Activated CD4-positive, CD25-positive, alpha-beta regulatory T cell treated with anti-CD3 and anti-CD28 coated beads, Interleukin-2, amount 50 U/mL, for 24 hours (primary cell): ENCODE results near the gene APLP2.
"Not testable (repeated sequence)": the region's sequence is repeated elsewhere in the genome, so short reads cannot be mapped to it uniquely, and the experiment has no call there.

Experiments
- ATAC-seq, 2 donors: fragments of 150-1000 bp; cut with Tn5 transposase; one replicate each; pipeline ENCODE4 v1.10.0; 2021; ENCODE audit warnings: mild to moderate bottlenecking in 1 of 2, moderate library complexity in 1 of 2

Gene APLP2

GRCh38 chr11:130061017-130061416, 8.7 kb upstream of the APLP2 start:
- no peak for ATAC-seq

GRCh38 chr11:130062026-130062425, 7.7 kb upstream of the APLP2 start:
- ATAC-seq = no peak

- ATAC-seq = no peak
These were observed 6.2 kb upstream of the APLP2 start for GRCh38 chr11:130063451-130063850.

- no peak for ATAC-seq
These were observed 5.1 kb upstream of the APLP2 start for GRCh38 chr11:130064596-130064995.

- no peak for ATAC-seq
These were observed 3.4 kb upstream of the APLP2 start for GRCh38 chr11:130066338-130066737.

GRCh38 chr11:130068546-130068985, 1.1 kb upstream of the APLP2 start:
- ATAC-seq = no peak

GRCh38 chr11:130068986-130069658, 572 bp upstream of the APLP2 start:
- peak; percentile 47 to 49 for ATAC-seq

GRCh38 chr11:130070109-130070845, 583 bp downstream of the APLP2 start:
- ATAC-seq = peak; percentile 5 to 12

GRCh38 chr11:130070846-130071200, 1.1 kb downstream of the APLP2 start:
- ATAC-seq = no peak

GRCh38 chr11:130071211-130071712, 1.6 kb downstream of the APLP2 start:
- no peak for ATAC-seq

- ATAC-seq = no peak
These were observed 5.0 kb downstream of the APLP2 start for GRCh38 chr11:130074736-130075135.

- ATAC-seq = no peak
These were observed 7.2 kb downstream of the APLP2 start for GRCh38 chr11:130076778-130077481.

GRCh38 chr11:130077671-130078070, 8.0 kb downstream of the APLP2 start:
- ATAC-seq = no peak

- ATAC-seq = no peak
These were observed 8.4 kb downstream of the APLP2 start for GRCh38 chr11:130078080-130078479.

GRCh38 chr11:130085671-130086290, 16.1 kb downstream of the APLP2 start:
- ATAC-seq = no peak

- ATAC-seq = no peak
These were observed 17.0 kb downstream of the APLP2 start for GRCh38 chr11:130086669-130087068.

GRCh38 chr11:130087294-130087926, 17.7 kb downstream of the APLP2 start:
- no peak for ATAC-seq

- ATAC-seq = no peak
These were observed 18.5 kb downstream of the APLP2 start for GRCh38 chr11:130088217-130088616.

GRCh38 chr11:130088919-130089673, 19.4 kb downstream of the APLP2 start:
- no peak for ATAC-seq

GRCh38 chr11:130089674-130090073, 20.0 kb downstream of the APLP2 start:
- no peak for ATAC-seq

- not testable (repeated sequence) for ATAC-seq
These were observed 20.8 kb downstream of the APLP2 start for GRCh38 chr11:130090517-130090916.

GRCh38 chr11:130091169-130091568, 21.5 kb downstream of the APLP2 start:
- not testable (repeated sequence) for ATAC-seq
